ENCODE results near the gene SUPV3L1. TPM values are rescaled to one million over a fixed set of nuclear protein-coding genes. Genes with fewer than 3 reads are reported as not detected.
A peak's percentile ranks its signal among the peaks of the same experiment; 100 is the strongest.

SUPV3L1 gene
- total and polyA plus RNA-seq, 9 of the 15 experiments (the other 6 are each of a cell fraction or from before 2014, with no cell fraction given), result 45.2 to 156 (median 92.6) TPM

GRCh38 chr10:69222157-69223027, 42.4 kb downstream of the SUPV3L1 start (continued):
- TF ChIP-seq HMBOX1 (IDR thresholded peaks at IDR 0.05) (peak; percentile 83), SMARCE1 (IDR thresholded peaks at IDR 0.05) (peak; percentile 92), ZBTB11 (CRISPR knock-in tag; IDR thresholded peaks at IDR 0.05) (0 out of 6 replicates have a peak, but pooled peaks of 1 of the 3 experiments have one; percentile 42), ADNP (tag; IDR thresholded peaks at IDR 0.05) (0 out of 2 replicates have a peak, but pooled peaks have one; percentile 45), CHD4 (IDR thresholded peaks at IDR 0.05; ENCODE audit: insufficient read depth, insufficient replicate concordance, low read depth, low read length, poor library complexity, severe bottlenecking) (no peak), SMARCA4 (IDR thresholded peaks at IDR 0.05) (peak; percentile 82), MYC (IDR thresholded peaks at IDR 0.05; ENCODE audit: low read depth, low read length) (peak; percentile 96), MYC (CRISPR knock-in tag; IDR thresholded peaks at IDR 0.05; ENCODE audit: borderline replicate concordance, low read depth) (0 out of 2 replicates have a peak, but pooled peaks have one; percentile 81), YBX1 (IDR thresholded peaks at IDR 0.05) (no peak), MAX (CRISPR knock-in tag; IDR thresholded peaks at IDR 0.05) (peak; percentile 95), UBTF (IDR thresholded peaks at IDR 0.05; ENCODE audit: borderline replicate concordance in 1 of 2, low read depth in 2 of 2, low read length in 2 of 2) (peak in 1 of 2 experiments; percentile 51; a peak in 1 of 4 replicates), SMAD3 (CRISPR knock-in tag; conservative IDR thresholded peaks at IDR 0.05) (peak; percentile 65), DEAF1 (CRISPR knock-in tag; IDR thresholded peaks at IDR 0.05) (0 out of 2 replicates have a peak, but pooled peaks have one; percentile 19), TBP (optimal IDR thresholded peaks at IDR 0.05; ENCODE audit: low read depth, low read length) (peak; percentile 14), CXXC5 (CRISPR knock-in tag; IDR thresholded peaks at IDR 0.05) (peak; percentile 70)

Measured in K562 (cell line).